ENCODE measurements around the gene WNK2.

DNA sequence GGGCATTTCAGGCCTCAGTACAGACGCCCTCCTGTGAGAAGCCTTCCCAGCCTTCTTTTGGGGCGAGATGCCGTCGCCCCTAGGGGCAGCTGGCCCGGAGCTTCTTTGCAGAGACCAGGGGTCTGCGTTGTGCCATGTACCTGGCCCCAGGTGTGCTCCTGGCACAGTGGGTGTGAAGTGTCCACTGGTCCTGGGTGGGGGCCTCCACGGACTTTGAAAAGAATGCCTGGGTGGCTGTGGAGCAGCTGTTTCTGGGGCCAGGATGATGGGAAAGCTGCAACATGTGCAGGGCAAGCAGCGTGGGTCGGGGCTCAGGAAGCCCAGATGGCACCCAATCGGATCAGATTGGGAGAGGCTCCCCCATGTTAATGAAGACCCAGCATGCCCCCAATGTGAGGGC is 47.8 kb downstream of the WNK2 start:
- TF ChIP-seq, protein P1, sequence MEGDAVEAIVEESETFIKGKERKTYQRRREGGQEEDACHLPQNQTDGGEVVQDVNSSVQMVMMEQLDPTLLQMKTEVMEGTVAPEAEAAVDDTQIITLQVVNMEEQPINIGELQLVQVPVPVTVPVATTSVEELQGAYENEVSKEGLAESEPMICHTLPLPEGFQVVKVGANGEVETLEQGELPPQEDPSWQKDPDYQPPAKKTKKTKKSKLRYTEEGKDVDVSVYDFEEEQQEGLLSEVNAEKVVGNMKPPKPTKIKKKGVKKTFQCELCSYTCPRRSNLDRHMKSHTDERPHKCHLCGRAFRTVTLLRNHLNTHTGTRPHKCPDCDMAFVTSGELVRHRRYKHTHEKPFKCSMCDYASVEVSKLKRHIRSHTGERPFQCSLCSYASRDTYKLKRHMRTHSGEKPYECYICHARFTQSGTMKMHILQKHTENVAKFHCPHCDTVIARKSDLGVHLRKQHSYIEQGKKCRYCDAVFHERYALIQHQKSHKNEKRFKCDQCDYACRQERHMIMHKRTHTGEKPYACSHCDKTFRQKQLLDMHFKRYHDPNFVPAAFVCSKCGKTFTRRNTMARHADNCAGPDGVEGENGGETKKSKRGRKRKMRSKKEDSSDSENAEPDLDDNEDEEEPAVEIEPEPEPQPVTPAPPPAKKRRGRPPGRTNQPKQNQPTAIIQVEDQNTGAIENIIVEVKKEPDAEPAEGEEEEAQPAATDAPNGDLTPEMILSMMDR (IDR thresholded peaks at IDR 0.05; ENCODE audit: insufficient read depth, low read length, poor library complexity, severe bottlenecking), result no peak
- TF ChIP-seq EZH2phosphoT487 (conservative IDR thresholded peaks at IDR 0.05; ENCODE audit: low read length), result no peak
